Measurements from ENCODE around the gene DPEP2NB.

DNA sequence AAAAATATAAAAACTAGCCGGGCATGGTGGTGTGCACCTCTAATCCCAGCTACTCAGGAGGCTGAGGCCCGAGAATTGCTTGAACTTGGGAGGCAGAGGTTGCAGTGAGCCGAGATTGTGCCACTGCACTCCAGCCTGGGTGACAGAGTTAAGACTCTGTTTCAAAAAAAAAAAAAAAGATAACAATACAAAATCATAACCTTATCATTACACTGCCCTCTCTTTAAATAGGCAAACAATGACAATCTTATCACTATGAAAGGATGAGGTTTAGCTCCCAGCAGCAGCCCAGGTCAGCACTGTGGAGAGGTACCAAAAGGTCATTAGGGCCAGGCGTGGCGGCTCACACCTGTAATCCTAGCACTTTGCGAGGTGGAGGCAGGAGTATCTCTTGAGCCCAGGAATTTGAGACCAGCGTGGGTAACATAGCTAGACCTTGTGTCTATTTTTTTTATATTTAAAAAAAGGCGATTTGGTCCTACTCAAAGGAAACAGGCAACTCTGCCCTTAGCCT, 3.5 kb upstream of the DPEP2NB start:
- TF ChIP-seq, protein P1, sequence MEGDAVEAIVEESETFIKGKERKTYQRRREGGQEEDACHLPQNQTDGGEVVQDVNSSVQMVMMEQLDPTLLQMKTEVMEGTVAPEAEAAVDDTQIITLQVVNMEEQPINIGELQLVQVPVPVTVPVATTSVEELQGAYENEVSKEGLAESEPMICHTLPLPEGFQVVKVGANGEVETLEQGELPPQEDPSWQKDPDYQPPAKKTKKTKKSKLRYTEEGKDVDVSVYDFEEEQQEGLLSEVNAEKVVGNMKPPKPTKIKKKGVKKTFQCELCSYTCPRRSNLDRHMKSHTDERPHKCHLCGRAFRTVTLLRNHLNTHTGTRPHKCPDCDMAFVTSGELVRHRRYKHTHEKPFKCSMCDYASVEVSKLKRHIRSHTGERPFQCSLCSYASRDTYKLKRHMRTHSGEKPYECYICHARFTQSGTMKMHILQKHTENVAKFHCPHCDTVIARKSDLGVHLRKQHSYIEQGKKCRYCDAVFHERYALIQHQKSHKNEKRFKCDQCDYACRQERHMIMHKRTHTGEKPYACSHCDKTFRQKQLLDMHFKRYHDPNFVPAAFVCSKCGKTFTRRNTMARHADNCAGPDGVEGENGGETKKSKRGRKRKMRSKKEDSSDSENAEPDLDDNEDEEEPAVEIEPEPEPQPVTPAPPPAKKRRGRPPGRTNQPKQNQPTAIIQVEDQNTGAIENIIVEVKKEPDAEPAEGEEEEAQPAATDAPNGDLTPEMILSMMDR (IDR thresholded peaks at IDR 0.05) = no peak
- TF ChIP-seq POLR2A (IDR thresholded peaks at IDR 0.05) = no peak
